ENCODE measurements around the gene ADGRD1.

Gene ADGRD1

DNA sequence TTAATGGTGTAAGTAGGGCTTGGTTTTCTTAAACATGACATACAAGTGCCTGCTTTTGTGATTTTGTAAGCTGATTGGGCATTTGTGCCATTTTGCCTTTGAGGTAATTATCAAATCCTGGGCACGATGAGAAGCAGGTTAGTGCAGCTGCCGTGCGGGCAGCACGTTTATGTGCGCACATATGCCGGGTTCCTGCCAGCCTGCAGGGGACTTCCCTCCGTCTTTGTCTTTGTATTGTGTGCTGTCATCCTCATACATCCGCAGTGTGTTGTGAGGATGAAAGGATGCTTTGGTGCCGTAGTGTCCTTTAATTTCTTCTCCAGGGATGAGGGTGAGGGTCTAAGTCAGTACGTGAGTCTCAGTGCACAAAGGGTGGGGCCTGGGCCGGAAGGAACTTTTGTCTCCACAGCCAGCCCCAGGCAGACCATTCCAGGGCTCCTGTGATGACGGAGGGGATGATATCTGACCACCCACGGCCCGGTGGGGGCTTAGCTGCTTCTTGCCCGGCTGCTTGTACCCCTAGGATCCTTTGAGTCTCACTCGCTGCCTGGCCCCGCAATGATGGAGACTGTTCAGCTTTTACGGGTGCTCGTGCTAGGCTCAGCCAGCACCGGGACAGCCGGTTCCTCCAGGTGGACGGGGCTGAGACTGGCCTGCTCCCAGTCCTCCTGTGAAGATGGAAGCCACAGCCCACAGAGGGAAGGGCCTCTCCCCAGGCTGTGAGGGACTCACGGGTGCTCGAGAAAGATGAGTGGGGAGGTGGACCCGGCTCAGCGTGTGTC lies 54.6 kb downstream of the ADGRD1 start:
- Mint-ChIP-seq H3K27me3 (peaks cover 5% of the 10 kb centered on the region), H3K9me3 (no peaks in the 10 kb centered on the region), H3K27ac (no peak overlapping the region), H3K4me3 (no peak overlapping the region), H3K4me1 (no peaks in the 10 kb centered on the region), H3K36me3 (ENCODE audit: low read depth) (no peaks in the 10 kb centered on the region)
- DNase-seq (no peak), ATAC-seq (no peak)

- Mint-ChIP-seq H3K4me1 (no peaks in the 10 kb centered on the region), H3K4me3 (no peak overlapping the region), H3K36me3 (ENCODE audit: low read depth) (no peaks in the 10 kb centered on the region), H3K27ac (no peak overlapping the region), H3K9me3 (no peaks in the 10 kb centered on the region), H3K27me3 (peaks cover 5% of the 10 kb centered on the region)
- ATAC-seq: no peak
- DNase-seq: no peak
Measured at GRCh38 chr12:131008913-131009270, 55.2 kb downstream of the ADGRD1 start.

GRCh38 chr12:131009595-131010395 lies 56.1 kb downstream of the ADGRD1 start:
- Mint-ChIP-seq H3K4me1 (no peaks in the 10 kb centered on the region), H3K36me3 (ENCODE audit: low read depth) (no peaks in the 10 kb centered on the region), H3K27me3 (peaks cover 5% of the 10 kb centered on the region), H3K27ac (no peak overlapping the region), H3K4me3 (no peak overlapping the region), H3K9me3 (no peaks in the 10 kb centered on the region)
- DNase-seq (no peak), ATAC-seq (no peak)

- Mint-ChIP-seq H3K4me1 (no peaks in the 10 kb centered on the region), H3K27ac (no peak overlapping the region), H3K4me3 (no peak overlapping the region), H3K36me3 (ENCODE audit: low read depth) (no peaks in the 10 kb centered on the region), H3K27me3 (peaks cover 5% of the 10 kb centered on the region), H3K9me3 (no peaks in the 10 kb centered on the region)
- no peak for DNase-seq
- no peak for ATAC-seq
Measured at GRCh38 chr12:131010396-131011131, 56.9 kb downstream of the ADGRD1 start.

GRCh38 chr12:131011165-131012079 lies 57.7 kb downstream of the ADGRD1 start:
- Mint-ChIP-seq H3K4me3 (no peak overlapping the region), H3K27ac (no peak overlapping the region), H3K36me3 (ENCODE audit: low read depth) (no peaks in the 10 kb centered on the region), H3K4me1 (no peaks in the 10 kb centered on the region), H3K27me3 (peaks cover 5% of the 10 kb centered on the region), H3K9me3 (no peaks in the 10 kb centered on the region)
- no peak for ATAC-seq
- no peak for DNase-seq

DNA sequence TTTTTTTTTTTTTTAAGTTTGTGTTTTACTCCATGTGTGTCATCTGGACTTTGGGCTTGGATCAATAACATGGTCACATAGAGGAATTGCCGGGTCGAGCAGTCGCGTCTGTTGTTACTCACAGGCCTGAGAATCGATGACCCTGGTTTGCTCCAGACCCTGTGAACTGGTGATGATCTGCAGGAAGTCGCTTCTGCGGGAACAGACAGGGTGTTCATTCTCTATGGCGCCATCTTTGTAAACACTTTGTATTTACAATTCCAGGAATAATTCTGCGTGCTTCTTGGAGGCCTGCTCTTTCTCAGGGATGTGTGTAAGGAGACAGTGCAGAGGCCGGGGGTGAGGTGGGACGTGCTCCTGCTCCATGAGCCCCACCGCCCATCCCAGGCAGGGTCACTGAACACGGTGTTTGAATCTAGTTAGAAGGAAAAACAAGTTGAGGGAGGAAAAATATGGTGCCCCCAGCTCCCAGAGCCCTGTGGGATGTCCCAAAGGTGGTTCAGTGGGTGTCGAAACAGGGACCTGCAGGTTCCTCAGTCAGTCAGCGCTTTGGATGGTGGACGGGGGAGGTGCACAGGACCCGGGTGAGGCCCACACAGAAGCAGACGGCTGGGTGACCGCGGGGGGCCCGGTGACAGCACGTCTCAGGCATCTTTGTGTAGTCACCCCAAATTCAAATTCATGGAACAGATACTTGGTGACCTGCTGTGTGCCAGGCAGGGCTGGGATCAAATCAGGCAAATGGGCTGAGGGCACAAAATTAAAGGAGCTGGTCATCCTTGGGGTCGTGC lies 58.8 kb downstream of the ADGRD1 start:
- DNase-seq: no peak
- ATAC-seq: no peak
- no peak overlapping the region for H3K4me3 Mint-ChIP-seq
- H3K36me3 Mint-ChIP-seq (ENCODE audit: low read depth): no peaks in the 10 kb centered on the region
- no peaks in the 10 kb centered on the region for H3K4me1 Mint-ChIP-seq
- peaks cover 7% of the 10 kb centered on the region for H3K27me3 Mint-ChIP-seq
- H3K27ac Mint-ChIP-seq: no peak overlapping the region
- no peaks in the 10 kb centered on the region for H3K9me3 Mint-ChIP-seq

DNA sequence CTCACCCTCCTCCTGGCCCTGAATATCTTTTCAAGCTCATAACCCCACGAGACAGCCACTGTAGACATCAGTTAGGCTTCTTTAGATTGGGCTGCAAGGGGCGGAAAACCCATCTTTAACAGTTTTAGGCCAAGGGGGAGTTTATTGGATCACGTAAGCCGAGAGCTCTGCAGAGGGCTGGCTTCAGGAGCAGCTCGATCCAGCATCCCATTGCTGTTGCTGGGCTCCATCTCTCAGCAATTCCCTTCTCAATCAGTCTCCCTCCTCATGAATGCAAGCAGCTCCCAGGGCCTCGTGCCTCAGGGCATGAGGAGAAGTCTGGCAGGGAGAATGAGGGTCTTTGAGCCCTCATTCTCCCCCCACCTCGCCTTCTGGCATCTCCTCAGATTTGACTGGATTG lies 59.4 kb downstream of the ADGRD1 start:
- DNase-seq (no peak), ATAC-seq (no peak)
- Mint-ChIP-seq H3K36me3 (ENCODE audit: low read depth) (no peaks in the 10 kb centered on the region), H3K27me3 (peaks cover 10% of the 10 kb centered on the region), H3K9me3 (no peaks in the 10 kb centered on the region), H3K27ac (no peak overlapping the region), H3K4me1 (no peaks in the 10 kb centered on the region), H3K4me3 (no peak overlapping the region)

DNA sequence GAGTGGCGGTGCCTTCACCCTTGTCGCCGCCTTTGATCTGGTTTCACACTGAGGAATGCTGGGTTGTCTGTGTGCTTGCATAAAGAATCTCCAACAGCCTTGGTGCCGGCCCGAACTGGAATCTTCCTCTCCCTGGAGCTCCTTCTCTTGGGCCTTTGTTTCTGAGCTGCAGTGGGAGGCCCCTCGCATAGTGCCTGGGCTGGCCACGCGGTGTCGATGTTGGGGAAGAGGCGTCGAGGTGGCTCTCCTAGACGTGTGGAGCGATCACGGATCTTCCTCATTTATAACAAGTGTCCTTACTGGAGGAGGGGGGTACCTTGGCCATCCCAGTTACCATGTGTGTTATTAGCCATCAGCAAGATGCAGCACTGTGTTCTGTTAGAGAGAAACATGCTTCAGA lies 60.6 kb downstream of the ADGRD1 start:
- Mint-ChIP-seq H3K4me3 (no peak overlapping the region), H3K4me1 (no peaks in the 10 kb centered on the region), H3K27ac (no peak overlapping the region), H3K36me3 (ENCODE audit: low read depth) (no peaks in the 10 kb centered on the region), H3K9me3 (no peaks in the 10 kb centered on the region), H3K27me3 (peaks cover 10% of the 10 kb centered on the region)
- ATAC-seq (no peak), DNase-seq (no peak)

GRCh38 chr12:131015581-131016337 lies 62.1 kb downstream of the ADGRD1 start:
- DNase-seq (no peak), ATAC-seq (no peak)
- Mint-ChIP-seq H3K4me1 (no peaks in the 10 kb centered on the region), H3K27ac (no peak overlapping the region), H3K27me3 (peaks cover 8% of the 10 kb centered on the region), H3K4me3 (no peak overlapping the region), H3K36me3 (ENCODE audit: low read depth) (no peaks in the 10 kb centered on the region), H3K9me3 (no peaks in the 10 kb centered on the region)

GRCh38 chr12:131017477-131017991 lies 63.8 kb downstream of the ADGRD1 start:
- Mint-ChIP-seq H3K4me3 (no peak overlapping the region), H3K9me3 (no peaks in the 10 kb centered on the region), H3K27me3 (peaks cover 4% of the 10 kb centered on the region), H3K36me3 (ENCODE audit: low read depth) (no peaks in the 10 kb centered on the region), H3K4me1 (no peaks in the 10 kb centered on the region), H3K27ac (no peak overlapping the region)
- DNase-seq (no peak), ATAC-seq (no peak)

DNA sequence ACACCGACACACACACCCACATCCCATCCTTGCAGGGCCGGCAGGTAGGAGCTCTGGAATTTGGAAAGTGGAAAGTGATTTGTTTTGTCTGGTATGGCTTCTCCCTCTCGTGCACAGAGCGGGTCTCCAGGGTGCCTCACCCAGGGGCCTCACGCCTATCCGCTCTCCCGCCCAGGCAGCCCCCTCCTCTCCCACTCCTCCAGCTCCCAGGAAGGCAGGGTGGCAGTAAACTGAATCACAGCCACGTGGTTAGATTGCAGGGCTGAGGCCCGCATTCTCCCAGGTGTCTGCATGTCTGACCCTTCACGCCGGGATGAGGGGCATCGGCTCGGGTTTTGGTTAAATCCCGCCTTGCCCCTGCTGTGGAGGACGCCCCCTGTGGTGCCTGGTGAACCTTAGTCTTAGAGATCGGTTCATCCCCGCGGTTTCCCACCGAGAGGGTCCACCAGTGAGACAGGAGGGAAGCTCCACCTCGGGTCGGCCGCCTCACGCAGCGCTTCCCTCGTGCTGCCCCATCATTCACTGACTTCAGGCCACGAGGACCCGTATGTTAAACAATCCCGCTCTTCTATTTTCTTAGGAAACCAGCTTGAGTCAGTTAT lies 64.4 kb downstream of the ADGRD1 start:
- Mint-ChIP-seq H3K27me3 (peaks cover 4% of the 10 kb centered on the region), H3K4me3 (no peak overlapping the region), H3K36me3 (ENCODE audit: low read depth) (no peaks in the 10 kb centered on the region), H3K27ac (no peak overlapping the region), H3K4me1 (no peaks in the 10 kb centered on the region), H3K9me3 (no peaks in the 10 kb centered on the region)
- ATAC-seq: no peak
- no peak for DNase-seq

DNA sequence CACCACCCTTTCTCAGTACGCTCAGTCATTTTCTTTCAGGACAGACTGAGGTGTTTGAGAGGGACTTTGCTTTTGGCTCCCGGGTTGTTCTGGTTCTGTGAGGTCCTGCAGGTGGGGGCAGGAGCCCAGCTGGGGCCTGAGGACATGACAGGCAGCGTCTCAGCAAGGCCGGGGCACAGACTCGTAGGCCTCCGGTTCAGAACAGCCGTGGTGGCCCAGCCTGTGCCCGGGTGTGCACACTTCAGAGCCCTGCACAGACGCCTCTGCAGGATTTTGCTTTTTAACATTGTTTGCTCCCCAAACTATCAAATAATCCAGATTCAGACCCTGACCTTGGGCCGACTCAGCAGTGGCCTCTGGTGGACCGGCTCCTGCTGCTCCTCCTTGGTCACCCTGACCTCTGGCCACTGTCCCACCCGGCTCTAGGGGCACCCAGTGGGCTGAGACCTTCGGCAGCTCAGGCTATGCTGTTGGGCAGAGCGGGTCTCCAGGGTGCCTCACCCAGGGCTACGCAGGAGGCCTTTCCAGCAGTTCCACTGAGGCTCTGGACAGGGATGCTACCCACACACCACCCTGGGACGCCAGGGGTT lies 65.2 kb downstream of the ADGRD1 start:
- no peaks in the 10 kb centered on the region for H3K9me3 Mint-ChIP-seq
- H3K27me3 Mint-ChIP-seq: peaks cover 4% of the 10 kb centered on the region
- no peak overlapping the region for H3K27ac Mint-ChIP-seq
- no peaks in the 10 kb centered on the region for H3K36me3 Mint-ChIP-seq (ENCODE audit: low read depth)
- H3K4me3 Mint-ChIP-seq: no peak overlapping the region
- ATAC-seq: no peak
- no peak for DNase-seq
- no peaks in the 10 kb centered on the region for H3K4me1 Mint-ChIP-seq
